ENCODE data around the gene UGP2.

The UGP2 gene

DNA sequence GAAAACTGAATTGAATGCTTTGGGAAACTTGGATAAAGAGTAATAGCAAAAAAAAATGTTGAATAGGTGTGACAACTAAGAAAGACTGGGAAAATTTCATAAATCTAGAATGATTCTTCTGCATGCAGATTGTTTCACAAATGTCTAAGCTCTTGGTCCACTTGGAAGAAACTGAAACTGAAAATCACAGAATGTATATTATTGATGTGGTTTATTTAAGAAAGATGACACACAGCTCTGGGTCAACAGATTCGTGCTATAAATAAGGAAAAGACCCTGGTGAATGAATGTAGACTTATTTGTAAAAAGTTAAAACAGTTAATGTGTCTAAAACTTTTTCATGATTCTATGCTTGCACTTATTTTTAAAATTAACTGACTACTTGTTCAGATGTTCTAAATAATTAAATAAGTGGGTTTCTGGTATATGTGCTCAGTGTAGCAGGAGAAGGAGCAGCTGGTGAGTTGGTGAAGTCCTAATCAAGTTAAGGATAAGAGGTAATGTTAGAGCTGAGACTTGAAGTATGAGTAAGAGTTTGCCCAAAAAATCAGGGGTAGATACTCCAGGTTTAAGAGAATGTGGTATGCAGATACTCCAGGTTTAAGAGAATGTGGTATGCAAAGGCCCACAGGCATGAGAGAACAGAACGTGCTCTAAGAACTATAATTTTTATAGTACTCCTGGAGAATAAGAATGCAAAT, 24.5 kb downstream of the UGP2 start:
- DNase-seq = no peak

DNA sequence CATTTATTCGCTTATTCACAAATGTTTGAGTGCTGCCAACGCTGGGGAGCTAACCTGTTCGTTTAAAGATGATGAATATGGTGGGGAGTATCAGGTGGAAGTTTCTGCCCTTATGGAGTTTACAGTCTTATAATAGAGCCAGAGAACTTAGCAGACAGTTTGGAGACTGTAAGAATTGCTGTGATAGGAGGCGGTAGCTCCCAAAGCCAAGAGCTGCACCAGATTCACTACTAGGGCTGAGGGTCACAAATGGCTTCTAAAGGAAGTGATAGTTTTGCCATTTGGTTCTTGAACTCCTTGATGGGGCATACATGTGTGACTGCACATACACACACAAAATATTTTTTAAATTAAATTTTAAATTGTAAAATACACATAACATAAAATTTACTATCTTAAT, 29.0 kb downstream of the UGP2 start:
- no peak for DNase-seq

DNA sequence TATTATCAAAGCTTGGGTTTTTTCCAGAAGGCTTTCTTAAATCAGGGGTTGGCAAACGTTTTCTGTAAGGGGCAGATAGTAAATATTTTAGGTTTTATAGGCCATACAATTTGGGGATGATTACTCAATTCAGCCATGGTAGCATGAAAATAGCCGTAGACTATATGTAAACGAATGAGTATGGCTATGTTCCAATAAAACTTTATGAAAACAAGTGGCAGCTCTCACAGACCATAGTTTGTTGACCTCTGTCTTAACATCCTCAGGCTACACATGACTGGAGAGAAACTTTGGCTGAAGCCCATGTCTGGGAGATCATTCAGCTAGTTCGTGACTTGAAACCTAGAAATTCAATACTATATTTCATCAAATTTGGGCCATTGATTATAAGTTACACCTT, 30.2 kb downstream of the UGP2 start:
- DNase-seq = no peak

GRCh38 chr2:63872571-63873328, 31.1 kb downstream of the UGP2 start:
- no peak for DNase-seq

DNA sequence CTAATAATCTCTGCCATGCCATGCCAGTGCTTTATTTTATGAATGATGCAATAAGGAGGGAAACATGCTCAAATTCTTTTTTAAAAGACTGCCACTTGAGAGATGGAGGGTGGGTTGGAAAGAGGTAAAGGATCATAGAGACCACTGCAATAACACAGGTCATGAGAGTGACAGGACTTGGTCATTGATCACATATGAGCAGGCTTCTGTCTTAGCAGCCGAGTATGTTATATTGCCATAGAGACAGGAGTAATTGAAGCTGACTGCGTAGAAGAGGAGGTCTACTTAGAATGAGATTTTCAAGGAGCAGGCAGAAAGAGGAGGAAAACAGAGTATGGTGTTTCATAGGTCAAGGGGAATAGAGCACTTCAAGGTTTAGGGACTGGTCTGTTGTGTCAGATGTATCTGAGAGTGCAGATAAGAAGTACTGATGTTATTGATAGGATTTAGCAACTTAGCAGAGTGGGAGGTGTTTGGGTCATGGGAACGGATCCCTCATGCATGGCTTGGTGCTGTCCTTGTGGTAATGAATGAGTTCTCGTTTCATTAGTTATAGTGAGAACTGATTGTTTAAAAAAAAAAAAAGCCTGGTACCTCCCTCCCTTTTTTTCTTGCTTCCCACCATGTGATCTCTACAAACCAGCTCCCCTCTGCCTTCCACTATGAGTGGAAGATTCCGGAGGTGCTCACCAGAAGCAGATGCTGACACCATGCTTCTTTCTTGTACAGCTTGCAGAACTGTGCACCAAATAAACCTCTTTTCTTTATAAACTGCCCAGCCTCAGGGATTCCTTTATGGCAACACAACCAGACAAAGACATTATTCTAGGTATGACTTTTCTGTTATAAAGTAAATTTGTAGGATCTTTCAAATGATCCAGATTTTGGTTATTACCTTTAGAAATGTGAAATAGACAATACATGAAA, 32.8 kb downstream of the UGP2 start:
- DNase-seq = no peak

GRCh38 chr2:63875131-63875527, 33.4 kb downstream of the UGP2 start:
- no peak for DNase-seq

GRCh38 chr2:63875559-63876245, 34.0 kb downstream of the UGP2 start:
- no peak for DNase-seq

DNA sequence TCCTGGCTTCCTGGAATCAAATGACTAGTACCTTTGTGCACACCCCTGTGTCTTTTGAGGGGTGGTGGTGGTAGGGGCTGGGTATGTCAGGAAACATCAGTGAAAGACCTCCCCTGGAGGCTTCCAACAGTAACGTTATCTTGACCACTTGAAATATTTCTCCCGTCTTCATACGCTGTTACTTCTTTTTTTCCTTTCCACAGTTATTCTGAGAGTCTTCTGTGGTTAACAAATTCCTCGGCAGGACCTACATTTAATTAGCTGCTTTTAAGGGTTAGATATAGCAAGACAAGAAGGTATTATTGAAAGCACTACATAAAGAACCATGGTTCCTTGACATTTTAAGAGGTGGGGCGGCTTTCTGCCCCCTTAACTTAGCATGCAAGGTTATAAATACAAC, 34.6 kb downstream of the UGP2 start:
- DNase-seq = no peak

- no peak for DNase-seq
Measured at GRCh38 chr2:63878486-63878885, 36.8 kb downstream of the UGP2 start.

GRCh38 chr2:63879876-63880433, 38.3 kb downstream of the UGP2 start:
- no peak for DNase-seq

DNA sequence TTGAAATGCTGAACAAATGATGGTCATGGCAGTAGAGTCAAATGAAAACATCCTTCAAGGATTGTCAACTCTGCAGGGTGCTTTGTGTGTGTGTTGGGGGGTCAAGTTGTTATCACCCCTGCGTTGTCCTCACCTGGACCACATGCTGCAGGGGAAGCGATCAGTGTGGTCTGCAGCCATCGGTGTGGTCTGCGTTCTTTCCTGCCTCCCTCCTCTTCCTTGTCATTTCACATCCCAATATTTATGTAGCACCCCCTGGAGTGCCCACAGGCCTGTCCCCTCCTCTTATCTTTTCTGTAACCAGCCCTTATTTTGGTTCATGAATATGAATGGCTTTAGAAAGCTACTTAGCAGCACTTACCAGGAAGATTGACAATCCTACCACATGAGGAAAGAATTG, 38.9 kb downstream of the UGP2 start:
- no peak for DNase-seq

GRCh38 chr2:63881205-63881604, 39.5 kb downstream of the UGP2 start:
- no peak for DNase-seq

GRCh38 chr2:63882395-63883105, 40.9 kb downstream of the UGP2 start:
- peak in 1 of 5 experiments; percentile 42 for DNase-seq

DNA sequence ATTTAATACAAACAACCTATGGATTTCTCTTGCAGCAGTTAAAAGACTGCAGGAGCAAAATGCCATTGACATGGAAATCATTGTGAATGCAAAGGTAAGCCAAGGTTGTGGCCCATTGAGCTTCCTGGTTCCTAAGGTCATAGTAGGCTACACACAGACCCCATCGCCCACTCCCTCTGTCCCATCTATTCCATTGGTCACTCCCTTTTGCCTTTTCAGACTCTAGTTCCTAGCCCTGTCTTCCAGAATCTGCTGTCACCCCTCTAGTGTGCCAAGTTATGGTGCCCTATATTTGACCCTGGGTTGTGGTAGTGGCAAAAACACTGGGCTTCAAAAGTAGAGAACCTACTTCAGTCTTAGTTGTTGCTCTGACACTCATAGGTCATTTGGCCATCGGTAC, 44.7 kb downstream of the UGP2 start:
- no peak for DNase-seq

DNA sequence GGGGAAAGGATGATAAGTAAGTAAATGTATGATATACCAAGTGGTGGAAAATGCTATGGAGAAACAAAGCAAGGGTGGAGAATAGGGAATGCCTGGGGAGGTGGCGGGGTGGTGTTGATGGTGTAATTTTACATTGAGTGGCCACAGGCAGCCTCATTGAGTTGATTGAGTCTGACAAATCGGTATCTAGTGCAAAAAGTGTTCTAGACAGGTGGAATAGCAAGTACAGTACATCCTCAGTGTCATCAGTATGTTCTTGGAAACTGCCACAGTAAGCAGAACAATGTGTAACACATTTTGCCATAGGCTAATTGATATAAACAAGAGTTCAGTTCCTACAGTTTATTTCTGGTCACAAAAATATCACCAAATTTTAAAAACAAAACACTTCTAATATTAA, 46.4 kb downstream of the UGP2 start:
- DNase-seq = no peak

DNA sequence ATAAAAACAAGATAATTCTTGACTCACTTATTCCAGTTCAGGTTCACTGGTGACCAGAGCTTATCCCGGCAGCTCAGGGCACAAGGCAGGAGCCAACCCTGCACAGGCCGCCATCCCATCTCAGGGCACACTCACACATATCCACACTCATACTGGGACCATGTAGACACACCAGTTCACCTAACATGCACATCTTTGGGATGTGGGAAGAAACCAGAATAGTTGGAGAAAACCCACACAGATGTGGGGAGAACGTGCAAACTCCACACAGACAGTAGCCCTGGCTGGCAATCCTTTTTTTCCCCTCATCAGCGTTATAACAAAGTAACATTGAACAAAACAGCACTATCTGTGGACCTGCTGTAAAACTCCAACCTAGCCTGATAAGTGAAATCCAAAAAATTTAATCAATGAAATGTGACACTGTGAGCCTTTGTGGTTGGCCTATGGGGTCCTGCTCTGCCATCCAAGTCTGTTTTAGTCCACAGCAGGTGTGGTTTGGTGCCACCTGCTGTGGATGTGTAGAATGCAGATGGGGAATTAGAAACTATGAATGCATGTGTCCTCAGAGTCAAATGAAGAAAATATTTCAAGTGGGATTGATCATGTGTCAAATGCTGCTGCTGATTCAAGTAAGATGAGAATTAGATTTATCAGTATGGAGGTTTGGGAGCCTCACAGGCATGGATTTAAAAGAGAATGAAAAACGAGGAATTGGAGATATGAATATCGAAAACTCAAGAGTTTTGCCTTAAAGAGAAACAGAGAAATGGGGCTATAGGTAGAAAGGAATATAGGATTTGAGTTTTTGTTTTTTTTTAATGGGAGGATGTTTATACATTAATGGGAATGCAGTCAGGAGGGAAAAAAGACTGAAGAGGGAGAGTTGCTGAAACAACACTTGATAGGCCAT, 47.0 kb downstream of the UGP2 start:
- peak in 3 of 5 experiments; percentile 6 to 67 (median 14) for DNase-seq

DNA sequence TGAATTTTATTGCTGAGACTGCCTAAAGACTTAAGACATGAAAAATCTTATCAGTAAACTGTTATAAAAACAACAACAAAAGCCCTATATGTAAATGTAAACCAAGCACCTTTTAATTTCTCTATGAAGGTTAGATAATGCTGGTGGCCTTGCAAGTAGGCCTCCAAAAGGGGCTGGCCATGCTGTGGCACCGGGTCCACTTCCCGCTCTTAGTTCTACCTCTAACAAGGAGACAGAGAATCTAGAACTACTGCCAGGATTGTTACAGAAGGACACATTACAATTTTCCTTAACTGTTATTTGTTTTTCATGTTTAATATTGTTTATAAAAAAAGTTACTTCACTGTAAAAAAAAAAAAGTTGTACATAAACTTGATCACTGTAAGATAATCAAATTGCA, 49.0 kb downstream of the UGP2 start:
- DNase-seq = no peak

- no peak for DNase-seq
Measured at GRCh38 chr2:63891488-63892030, 49.9 kb downstream of the UGP2 start.

DNA sequence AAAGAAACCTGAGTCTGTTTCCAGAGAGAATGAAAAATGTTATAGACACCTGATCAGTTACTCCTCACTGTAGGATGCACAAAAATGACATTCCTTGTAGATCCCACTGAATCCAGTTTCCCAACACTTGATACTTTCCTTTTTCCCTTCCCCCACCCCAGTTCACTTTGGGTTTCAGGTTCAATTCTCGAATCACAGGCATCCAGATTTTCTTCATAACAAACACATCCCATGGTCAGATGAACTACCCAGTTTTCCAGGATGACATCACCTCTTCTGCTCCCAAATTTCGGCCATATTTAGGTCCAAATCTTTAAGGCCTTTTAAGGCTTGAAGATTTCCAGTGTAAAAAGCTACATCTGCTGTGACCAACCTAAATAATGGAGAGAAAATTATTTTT, 51.5 kb downstream of the UGP2 start:
- DNase-seq = no peak

- no peak for DNase-seq
Measured at GRCh38 chr2:63894167-63894566, 52.5 kb downstream of the UGP2 start.
